Skeletal muscle satellite cell (primary cell): ENCODE measurements around the gene TMC8.
"Not testable (repeated sequence)": the region's sequence is repeated elsewhere in the genome, so short reads cannot be mapped to it uniquely, and the experiment has no call there.

Experiments
- H3K27me3 ChIP-seq: 2 replicates; pipeline ENCODE4 v1.7.0; 2013; ENCODE audit warnings: low read length; ENCODE audit not compliant: control insufficient read depth, insufficient read depth
- H3K36me3 ChIP-seq: 2 replicates; pipeline ENCODE4 v1.7.0; 2013; ENCODE audit warnings: mild to moderate bottlenecking, control low read depth, low read length; ENCODE audit not compliant: insufficient read depth
- H3K4me1 ChIP-seq: 2 replicates; pipeline ENCODE4 v1.7.0; 2013; ENCODE audit warnings: low read length; ENCODE audit not compliant: control insufficient read depth, insufficient read depth
- H3K4me2 ChIP-seq: 2 replicates; pipeline ENCODE4 v1.7.0; 2013; ENCODE audit warnings: mild to moderate bottlenecking, low read length
- H3K4me3 ChIP-seq: 2 replicates; pipeline ENCODE4 v1.7.0; 2013; ENCODE audit warnings: low read length
- H3K9ac ChIP-seq: 2 replicates; pipeline ENCODE4 v1.7.0; 2013; ENCODE audit warnings: mild to moderate bottlenecking, low read depth, low read length, moderate library complexity
- H3K9me3 ChIP-seq: replicated peaks from 2 replicates; pipeline ENCODE4 v1.7.0; 2013; ENCODE audit warnings: mild to moderate bottlenecking, control low read depth, low read length

TMC8 gene

GRCh38 chr17:78111016-78111726, 19.4 kb upstream of the TMC8 start:
- H3K4me3 ChIP-seq: no peak overlapping the region
- no peaks in the 10 kb centered on the region for H3K36me3 ChIP-seq
- peaks cover 14% of the 10 kb centered on the region for H3K27me3 ChIP-seq
- H3K4me1 ChIP-seq: no peaks in the 10 kb centered on the region
- H3K9me3 ChIP-seq: no peaks in the 10 kb centered on the region
- no peak overlapping the region for H3K4me2 ChIP-seq
- H3K9ac ChIP-seq: no peak overlapping the region

DNA sequence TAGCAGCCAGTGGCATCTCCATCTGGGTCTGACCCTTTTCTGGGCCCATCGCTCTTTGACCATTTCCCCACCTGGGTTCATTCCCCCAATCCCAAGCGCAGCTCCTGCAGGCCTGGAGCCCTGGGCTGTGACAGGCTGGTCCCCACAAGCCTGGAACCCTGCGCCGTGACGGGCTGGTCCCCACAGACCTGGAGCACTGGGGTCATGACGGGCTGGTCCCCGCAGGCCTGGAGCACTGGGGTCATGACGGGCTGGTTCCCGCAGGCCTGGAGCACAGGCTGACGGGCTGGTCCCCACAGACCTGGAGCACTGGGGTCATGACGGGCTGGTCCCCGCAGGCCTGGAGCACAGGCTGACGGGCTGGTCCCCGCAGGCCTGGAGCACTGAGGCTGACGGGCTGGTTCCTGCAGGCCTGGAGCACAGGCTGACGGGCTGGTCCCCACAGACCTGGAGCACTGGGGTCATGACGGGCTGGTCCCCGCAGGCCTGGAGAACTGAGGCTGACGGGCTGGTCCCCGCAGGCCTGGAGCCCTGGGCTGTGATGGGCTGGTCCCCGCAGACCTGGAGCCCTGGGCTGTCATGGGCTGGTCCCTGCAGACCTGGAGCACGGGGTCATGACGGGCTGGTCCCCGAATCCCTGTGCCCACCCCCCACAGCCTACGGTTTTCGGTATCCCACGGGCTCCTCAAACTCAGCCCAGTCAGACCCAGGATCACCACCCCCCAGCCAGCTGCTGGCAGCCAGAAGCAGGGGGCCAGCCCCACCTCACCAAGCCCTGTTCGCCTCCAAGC, 18.6 kb upstream of the TMC8 start:
- H3K9me3 ChIP-seq: no peaks in the 10 kb centered on the region
- H3K4me1 ChIP-seq: no peaks in the 10 kb centered on the region
- H3K4me3 ChIP-seq: no peak overlapping the region
- peaks cover 14% of the 10 kb centered on the region for H3K27me3 ChIP-seq
- H3K36me3 ChIP-seq: no peaks in the 10 kb centered on the region
- H3K9ac ChIP-seq: no peak overlapping the region
- no peak overlapping the region for H3K4me2 ChIP-seq

DNA sequence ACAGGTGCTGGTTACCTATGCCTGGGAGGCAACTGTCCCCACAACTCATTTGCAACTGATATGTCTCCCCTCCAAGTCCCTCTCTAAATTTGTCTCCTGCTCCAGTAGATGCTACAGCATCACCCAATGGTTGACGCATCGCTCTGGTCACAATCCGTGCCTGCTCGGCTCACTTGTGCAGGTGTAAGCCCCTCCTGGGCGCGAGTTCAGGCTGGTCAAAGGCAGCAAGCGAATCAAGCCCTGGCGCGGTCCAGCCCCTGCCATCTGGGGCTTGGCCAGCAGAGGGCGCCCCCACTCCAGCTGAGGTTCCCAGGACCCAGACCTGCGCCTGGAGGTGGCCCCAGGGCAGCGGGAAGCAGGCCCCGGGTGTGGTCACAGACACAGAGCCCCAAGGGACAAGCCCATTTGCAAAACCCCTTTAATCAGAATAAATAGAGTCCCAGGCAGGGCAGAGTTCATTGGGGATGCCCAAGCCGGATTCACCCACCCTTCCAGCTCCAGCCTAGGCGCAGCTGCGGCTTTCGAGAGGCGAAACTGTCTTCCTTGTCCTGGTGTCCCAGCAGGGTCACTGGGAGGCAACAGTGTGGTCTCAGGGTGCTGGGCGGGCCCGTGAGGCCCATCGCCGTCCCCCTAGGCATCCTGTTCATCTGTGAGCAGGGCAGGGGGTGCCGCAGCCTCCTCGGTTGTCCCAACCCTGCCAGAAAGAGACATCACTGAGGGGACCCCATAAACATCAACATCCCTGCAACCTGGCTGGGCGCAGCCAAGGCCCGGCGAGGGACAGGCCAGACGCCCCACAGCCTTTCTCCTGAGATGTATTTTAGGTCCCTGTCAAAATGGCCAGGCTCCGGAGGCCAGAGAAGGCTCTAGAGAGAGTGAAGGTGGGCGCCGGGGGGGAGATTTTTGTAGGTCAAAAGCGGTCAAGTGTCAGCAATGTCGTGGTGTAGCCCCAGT, 17.8 kb upstream of the TMC8 start:
- Histone ChIP-seq H3K4me3 (no peak overlapping the region), H3K9ac (no peak overlapping the region), H3K9me3 (no peaks in the 10 kb centered on the region), H3K36me3 (no peaks in the 10 kb centered on the region), H3K4me1 (no peaks in the 10 kb centered on the region), H3K27me3 (peaks cover 14% of the 10 kb centered on the region), H3K4me2 (no peak overlapping the region)

DNA sequence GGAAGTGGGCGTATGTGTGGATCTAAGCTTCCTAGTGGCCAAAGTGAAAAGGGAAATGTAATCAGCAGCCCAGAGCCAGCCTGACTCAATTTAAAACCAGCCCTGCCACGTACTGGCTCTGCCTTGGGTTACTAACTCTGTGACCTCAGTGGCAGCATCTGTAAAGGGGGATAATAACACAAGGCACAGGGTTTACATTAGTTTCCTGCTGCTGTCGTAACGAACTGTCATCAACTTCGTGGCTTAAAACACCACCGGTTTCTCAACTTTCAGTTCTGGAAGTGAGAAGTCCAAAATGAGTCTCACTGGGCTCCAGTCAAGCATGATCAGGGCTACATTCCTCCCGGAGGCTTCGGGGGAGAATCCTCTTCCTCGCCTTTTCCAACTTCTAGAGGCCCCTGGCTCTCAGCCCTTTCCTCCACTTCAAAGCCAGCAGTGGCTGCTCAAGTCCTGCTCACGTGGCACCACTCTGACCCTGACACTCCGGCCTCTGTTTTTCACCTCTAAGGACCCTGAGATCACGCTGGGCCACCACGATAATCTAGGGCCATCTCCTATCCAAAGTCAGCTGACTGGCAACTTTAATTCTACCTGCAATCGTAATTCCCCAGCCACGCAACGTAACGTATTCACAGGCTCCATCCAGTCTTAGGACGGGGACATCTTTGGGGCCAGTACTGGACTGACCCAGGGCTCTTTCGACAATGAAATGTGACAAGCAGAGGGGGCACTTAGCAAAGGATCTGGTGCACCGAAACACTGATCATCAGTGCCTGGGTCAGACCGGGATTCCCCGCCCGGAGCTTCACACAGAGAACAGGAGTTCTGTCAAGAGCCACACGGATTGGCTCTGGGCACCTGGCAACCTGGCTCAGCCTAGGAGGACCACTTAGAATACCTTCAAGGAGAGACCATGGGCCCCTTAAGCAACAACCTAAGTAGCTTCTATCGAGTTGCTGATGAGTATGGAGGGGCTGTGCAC, 16.5 kb upstream of the TMC8 start:
- no peaks in the 10 kb centered on the region for H3K4me1 ChIP-seq
- no peak overlapping the region for H3K4me3 ChIP-seq
- no peak overlapping the region for H3K4me2 ChIP-seq
- peaks cover 14% of the 10 kb centered on the region for H3K27me3 ChIP-seq
- no peaks in the 10 kb centered on the region for H3K9me3 ChIP-seq
- no peak overlapping the region for H3K9ac ChIP-seq
- H3K36me3 ChIP-seq: no peaks in the 10 kb centered on the region

GRCh38 chr17:78114831-78115723, 15.5 kb upstream of the TMC8 start:
- Histone ChIP-seq H3K9me3 (no peaks in the 10 kb centered on the region), H3K4me2 (no peak overlapping the region), H3K4me3 (no peak overlapping the region), H3K27me3 (peaks cover 14% of the 10 kb centered on the region), H3K9ac (no peak overlapping the region), H3K36me3 (no peaks in the 10 kb centered on the region), H3K4me1 (no peaks in the 10 kb centered on the region)

DNA sequence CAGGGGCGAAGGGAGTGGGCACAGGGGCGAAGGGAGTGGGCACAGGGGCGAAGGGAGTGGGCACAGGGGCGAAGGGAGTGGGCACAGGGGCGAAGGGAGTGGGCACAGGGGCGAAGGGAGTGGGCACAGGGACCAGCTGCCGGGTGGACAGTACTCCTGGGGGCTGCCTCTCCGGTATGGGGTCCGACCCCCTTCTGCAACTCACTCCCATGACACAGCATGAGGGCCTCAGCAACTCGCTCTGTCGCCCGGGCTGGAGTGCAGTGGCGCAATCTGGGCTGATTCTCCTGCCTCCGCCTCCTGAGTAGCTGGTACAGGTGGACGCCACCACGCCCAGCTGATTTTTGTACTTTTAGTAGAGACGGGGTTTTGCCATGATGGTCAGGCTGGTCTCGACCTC, 14.8 kb upstream of the TMC8 start:
- not testable (repeated sequence) for H3K36me3 ChIP-seq, H3K4me1 ChIP-seq, H3K4me3 ChIP-seq, H3K4me2 ChIP-seq, H3K9ac ChIP-seq, H3K9me3 ChIP-seq
- H3K27me3 ChIP-seq: peaks cover 14% of the 10 kb centered on the region

- Histone ChIP-seq H3K36me3 (no peaks in the 10 kb centered on the region), H3K27me3 (peaks cover 14% of the 10 kb centered on the region), H3K4me3 (no peak overlapping the region), H3K9ac (no peak overlapping the region), H3K4me2 (no peak overlapping the region), H3K4me1 (no peaks in the 10 kb centered on the region), H3K9me3 (no peaks in the 10 kb centered on the region)
Measured at GRCh38 chr17:78116411-78116810, 14.2 kb upstream of the TMC8 start.

GRCh38 chr17:78117027-78117981, 13.3 kb upstream of the TMC8 start:
- H3K4me2 ChIP-seq: no peak overlapping the region
- H3K9ac ChIP-seq: no peak overlapping the region
- H3K36me3 ChIP-seq: no peaks in the 10 kb centered on the region
- peaks cover 14% of the 10 kb centered on the region for H3K27me3 ChIP-seq
- H3K4me1 ChIP-seq: no peaks in the 10 kb centered on the region
- H3K9me3 ChIP-seq: no peaks in the 10 kb centered on the region
- no peak overlapping the region for H3K4me3 ChIP-seq

- no peak overlapping the region for H3K9ac ChIP-seq
- no peak overlapping the region for H3K4me3 ChIP-seq
- H3K9me3 ChIP-seq: no peaks in the 10 kb centered on the region
- H3K27me3 ChIP-seq: peaks cover 14% of the 10 kb centered on the region
- H3K4me1 ChIP-seq: no peaks in the 10 kb centered on the region
- no peaks in the 10 kb centered on the region for H3K36me3 ChIP-seq
- H3K4me2 ChIP-seq: no peak overlapping the region
Measured at GRCh38 chr17:78118801-78119241, 11.8 kb upstream of the TMC8 start.
